BLaER1 treated with 17β-estradiol and CSF1 and Interleukin-3, amounts not matched to agents 10 nM and 100 nM (cell line): ENCODE measurements around the gene ACSL5.
A peak's percentile ranks its signal among the peaks of the same experiment; 100 is the strongest.
"Not testable (repeated sequence)": the region's sequence is repeated elsewhere in the genome, so short reads cannot be mapped to it uniquely, and the experiment has no call there.

Experiments
- H3K27ac ChIP-seq, 11 experiments: shearing (Covaris generic); formaldehyde crosslinking; 2 replicates each; pipeline ENCODE4 v1.8.1; 2022
- H3K27me3 ChIP-seq, 11 experiments: shearing (Covaris generic); formaldehyde crosslinking; 2 replicates each; pipeline ENCODE4 v1.8.1; 2022
- H3K36me3 ChIP-seq, 11 experiments: shearing (Covaris generic); formaldehyde crosslinking; 2 replicates each; pipeline ENCODE4 v1.8.1; 2022
- H3K4me1 ChIP-seq, 10 experiments: shearing (Covaris generic); formaldehyde crosslinking; 2 replicates each; pipeline ENCODE4 v1.8.1; 2022
- H3K4me2 ChIP-seq, 11 experiments: shearing (Covaris generic); formaldehyde crosslinking; 2 replicates each; pipeline ENCODE4 v1.8.1; 2022
- H3K4me3 ChIP-seq, 10 experiments: shearing (Covaris generic); formaldehyde crosslinking; 2 replicates each; pipeline ENCODE4 v1.8.1; 2022
- H3K9ac ChIP-seq, 11 experiments: shearing (Covaris generic); formaldehyde crosslinking; 2 replicates each; pipeline ENCODE4 v1.8.1; 2022
- H3K9me3 ChIP-seq, 11 experiments: shearing (Covaris generic); formaldehyde crosslinking; replicated peaks in 1 of 11; 2 replicates each; pipeline ENCODE4 v1.8.1; 2022
- H4K20me1 ChIP-seq, 11 experiments: shearing (Covaris generic); formaldehyde crosslinking; 2 replicates each; pipeline ENCODE4 v1.8.1; 2022
- Cebpa-rat ChIP-seq, 11 experiments: shearing (Covaris generic); IDR thresholded peaks; 2 replicates each; pipeline ENCODE4 v1.8.1; 2022

The ACSL5 gene

GRCh38 chr10:112390125-112390703, 16.3 kb downstream of the ACSL5 start:
- peaks cover 14 to 43% (median 21%) of the 10 kb centered on the region in 10 experiments for H3K4me1 ChIP-seq
- TF ChIP-seq Cebpa-rat (IDR thresholded peaks at IDR 0.05), result no peak
- H3K27me3 ChIP-seq, result no peaks in the 10 kb centered on the region
- no peak overlapping the region for H3K4me3 ChIP-seq
- peak overlapping the region in 10 of 11 experiments; percentile 57 to 96 (median 70); a peak in 19 of 22 replicates for H3K27ac ChIP-seq
- H3K4me2 ChIP-seq, result peak overlapping the region; percentile 51 to 85 (median 77); a peak in 19 of 22 replicates
- H3K9me3 ChIP-seq, result no peaks in the 10 kb centered on the region
- H3K9ac ChIP-seq, result peak overlapping the region in 4 of 11 experiments; percentile 64 to 81 (median 77); a peak in 8 of 22 replicates
- peaks cover 5 to 21% (median 12%) of the 10 kb centered on the region in 11 experiments; a peak in 18 of 22 replicates for H3K36me3 ChIP-seq
- peaks cover 0 to 6% (median 0%) of the 10 kb centered on the region in 11 experiments; a peak in 2 of 22 replicates for H4K20me1 ChIP-seq

GRCh38 chr10:112393341-112393740, 19.4 kb downstream of the ACSL5 start:
- Histone ChIP-seq H3K27me3 (no peaks in the 10 kb centered on the region), H4K20me1 (no peaks in the 10 kb centered on the region; a peak in 2 of 22 replicates), H3K4me2 (no peak overlapping the region), H3K9me3 (no peaks in the 10 kb centered on the region), H3K36me3 (peaks cover 31 to 48% (median 40%) of the 10 kb centered on the region in 11 experiments), H3K4me3 (no peak overlapping the region), H3K9ac (no peak overlapping the region), H3K4me1 (peaks cover 14 to 31% (median 21%) of the 10 kb centered on the region in 10 experiments), H3K27ac (no peak overlapping the region)
- no peak for TF ChIP-seq Cebpa-rat (IDR thresholded peaks at IDR 0.05)

GRCh38 chr10:112393827-112394226, 19.9 kb downstream of the ACSL5 start:
- Histone ChIP-seq H3K9ac (no peak overlapping the region), H3K4me2 (no peak overlapping the region)
- no peak for TF ChIP-seq Cebpa-rat (IDR thresholded peaks at IDR 0.05)

GRCh38 chr10:112394475-112394875, 20.6 kb downstream of the ACSL5 start:
- Histone ChIP-seq H3K27ac (no peak overlapping the region), H3K4me1 (peaks cover 8 to 19% (median 10%) of the 10 kb centered on the region in 10 experiments), H4K20me1 (no peaks in the 10 kb centered on the region; a peak in 2 of 22 replicates), H3K36me3 (peaks cover 42 to 60% (median 51%) of the 10 kb centered on the region in 11 experiments), H3K9me3 (no peaks in the 10 kb centered on the region), H3K27me3 (no peaks in the 10 kb centered on the region), H3K4me2 (no peak overlapping the region), H3K9ac (no peak overlapping the region), H3K4me3 (no peak overlapping the region)
- TF ChIP-seq Cebpa-rat (IDR thresholded peaks at IDR 0.05), result no peak

More at GRCh38 chr10:112393827-112394226, 19.9 kb downstream of the ACSL5 start:
- no peak overlapping the region for H3K27ac ChIP-seq
- H3K36me3 ChIP-seq, result peaks cover 36 to 53% (median 45%) of the 10 kb centered on the region in 11 experiments
- no peak overlapping the region for H3K4me3 ChIP-seq
- H4K20me1 ChIP-seq, result no peaks in the 10 kb centered on the region; a peak in 2 of 22 replicates
- H3K27me3 ChIP-seq, result no peaks in the 10 kb centered on the region
- peaks cover 14 to 26% (median 16%) of the 10 kb centered on the region in 10 experiments for H3K4me1 ChIP-seq
- no peaks in the 10 kb centered on the region for H3K9me3 ChIP-seq

GRCh38 chr10:112395809-112396530, 22.1 kb downstream of the ACSL5 start:
- no peak overlapping the region for H3K27ac ChIP-seq
- H3K27me3 ChIP-seq, result no peaks in the 10 kb centered on the region
- peaks cover 51 to 74% (median 65%) of the 10 kb centered on the region in 11 experiments for H3K36me3 ChIP-seq
- no peaks in the 10 kb centered on the region; a peak in 2 of 22 replicates for H4K20me1 ChIP-seq
- no peak overlapping the region for H3K4me2 ChIP-seq
- H3K4me3 ChIP-seq, result no peak overlapping the region
- TF ChIP-seq Cebpa-rat (IDR thresholded peaks at IDR 0.05), result no peak
- no peaks in the 10 kb centered on the region for H3K9me3 ChIP-seq
- no peak overlapping the region for H3K9ac ChIP-seq
- H3K4me1 ChIP-seq, result peaks cover 0 to 4% (median 0%) of the 10 kb centered on the region in 10 experiments; a peak in 3 of 20 replicates

GRCh38 chr10:112397592-112397991, 23.7 kb downstream of the ACSL5 start:
- Histone ChIP-seq H3K4me2 (no peak overlapping the region), H3K36me3 (peaks cover 61 to 90% (median 80%) of the 10 kb centered on the region in 11 experiments), H3K4me1 (no peaks in the 10 kb centered on the region), H4K20me1 (no peaks in the 10 kb centered on the region; a peak in 2 of 22 replicates), H3K27me3 (no peaks in the 10 kb centered on the region), H3K9me3 (no peaks in the 10 kb centered on the region), H3K4me3 (no peak overlapping the region), H3K9ac (no peak overlapping the region), H3K27ac (no peak overlapping the region)
- no peak for TF ChIP-seq Cebpa-rat (IDR thresholded peaks at IDR 0.05)

- H3K4me2 ChIP-seq, result no peak overlapping the region
- H3K27me3 ChIP-seq, result no peaks in the 10 kb centered on the region
- peaks cover 0 to 13% (median 10%) of the 10 kb centered on the region in 11 experiments; a peak in 13 of 22 replicates for H3K9me3 ChIP-seq
- H3K4me3 ChIP-seq, result no peak overlapping the region
- no peak overlapping the region for H3K27ac ChIP-seq
- no peaks in the 10 kb centered on the region for H4K20me1 ChIP-seq
- no peaks in the 10 kb centered on the region; a peak in 1 of 20 replicates for H3K4me1 ChIP-seq
- H3K36me3 ChIP-seq, result peaks cover 68 to 99% (median 91%) of the 10 kb centered on the region in 11 experiments
- no peak overlapping the region for H3K9ac ChIP-seq
- no peak for TF ChIP-seq Cebpa-rat (IDR thresholded peaks at IDR 0.05)
Measured at GRCh38 chr10:112402917-112403316, 29.0 kb downstream of the ACSL5 start.

GRCh38 chr10:112404617-112405016, 30.7 kb downstream of the ACSL5 start:
- Histone ChIP-seq H3K4me3 (no peak overlapping the region), H4K20me1 (no peaks in the 10 kb centered on the region), H3K4me2 (no peak overlapping the region), H3K9me3 (peaks cover 0 to 13% (median 10%) of the 10 kb centered on the region in 11 experiments; a peak in 13 of 22 replicates), H3K9ac (no peak overlapping the region), H3K27ac (no peak overlapping the region), H3K4me1 (no peaks in the 10 kb centered on the region; a peak in 1 of 20 replicates), H3K36me3 (peaks cover 69 to 100% (median 94%) of the 10 kb centered on the region in 11 experiments), H3K27me3 (no peaks in the 10 kb centered on the region)
- no peak for TF ChIP-seq Cebpa-rat (IDR thresholded peaks at IDR 0.05)

- not testable (repeated sequence) for H3K4me3 ChIP-seq, H3K4me1 ChIP-seq, H3K27me3 ChIP-seq, H3K4me2 ChIP-seq, H3K9ac ChIP-seq, H3K27ac ChIP-seq, H4K20me1 ChIP-seq
- peaks cover 80 to 100% (median 97%) of the 10 kb centered on the region in 11 experiments for H3K36me3 ChIP-seq
- peaks cover 0 to 13% (median 10%) of the 10 kb centered on the region in 11 experiments; a peak in 13 of 22 replicates for H3K9me3 ChIP-seq
Measured at GRCh38 chr10:112406806-112407205, 32.9 kb downstream of the ACSL5 start.
